MM.1S (cell line): ENCODE measurements around the gene IFI35.

ENCODE experiments used
- DNase-seq: peaks from one replicate; pipeline ENCODE4 v3.0.0-alpha.2; 2015
- H2AFZ ChIP-seq: fragments of 300-600 bp; sonication (generic); 2 replicates; pipeline ENCODE4 v1.6.0; 2016; ENCODE audit warnings: antibody characterized with exemption, low read length
- H3F3A ChIP-seq: fragments of 300-600 bp; sonication (generic); 2 replicates; pipeline ENCODE4 v1.6.1; 2016; ENCODE audit warnings: mild to moderate bottlenecking, antibody characterized with exemption, low read length, moderate library complexity, mixed read lengths; ENCODE audit not compliant: insufficient read depth
- H3K27ac ChIP-seq: fragments of 300-600 bp; sonication (generic); 2 replicates; pipeline ENCODE4 v1.5.1; 2016; ENCODE audit warnings: mild to moderate bottlenecking, low read length
- H3K27me3 ChIP-seq: fragments of 300-600 bp; sonication (generic); replicated peaks from 2 replicates; pipeline ENCODE4 v1.6.0; 2016; ENCODE audit warnings: low read length; ENCODE audit not compliant: insufficient read depth
- H3K36me3 ChIP-seq: fragments of 300-600 bp; sonication (generic); replicated peaks from 2 replicates; pipeline ENCODE4 v1.6.1; 2016; ENCODE audit warnings: mild to moderate bottlenecking, low read length, mixed read lengths; ENCODE audit not compliant: insufficient read depth
- H3K4me1 ChIP-seq: fragments of 300-600 bp; sonication (generic); 2 replicates; pipeline ENCODE4 v1.6.1; 2016; ENCODE audit warnings: low read length, mixed read lengths
- H3K4me2 ChIP-seq: fragments of 300-600 bp; sonication (generic); 2 replicates; pipeline ENCODE4 v1.6.0; 2016; ENCODE audit warnings: low read depth, low read length
- H3K4me3 ChIP-seq: fragments of 300-600 bp; sonication (generic); 2 replicates; pipeline ENCODE4 v1.5.1; 2016; ENCODE audit warnings: low read length, mixed read lengths
- H3K79me2 ChIP-seq: fragments of 300-600 bp; sonication (generic); 2 replicates; pipeline ENCODE4 v1.6.1; 2016; ENCODE audit warnings: mixed run types, low read length, mixed read lengths
- H3K9ac ChIP-seq: fragments of 300-600 bp; sonication (generic); 2 replicates; pipeline ENCODE4 v1.6.1; 2016; ENCODE audit warnings: low read length, mixed read lengths
- H3K9me2 ChIP-seq: fragments of 300-600 bp; sonication (generic); replicated peaks from 2 replicates; pipeline ENCODE4 v1.6.1; 2016; ENCODE audit warnings: mild to moderate bottlenecking, low read length, mixed read lengths; ENCODE audit not compliant: insufficient read depth
- H3K9me3 ChIP-seq: fragments of 300-600 bp; sonication (generic); replicated peaks from 2 replicates; pipeline ENCODE4 v1.6.1; 2016; ENCODE audit warnings: mild to moderate bottlenecking, low read length, mixed read lengths; ENCODE audit not compliant: insufficient read depth
- H4K20me1 ChIP-seq: fragments of 300-600 bp; sonication (generic); 2 replicates; pipeline ENCODE4 v1.6.1; 2016; ENCODE audit warnings: mild to moderate bottlenecking, low read length, moderate library complexity, mixed read lengths; ENCODE audit not compliant: insufficient read depth
- EZH2 ChIP-seq: fragments of 300-600 bp; sonication (generic); optimal IDR thresholded peaks from 2 replicates; pipeline ENCODE3; 2017; ENCODE audit warnings: low read depth, mild to moderate bottlenecking, antibody characterized with exemption, low read length, mixed read lengths
- EZH2phosphoT487 ChIP-seq: fragments of 300-600 bp; sonication (generic); IDR thresholded peaks from 2 replicates; pipeline ENCODE4 v1.6.1; 2018; ENCODE audit warnings: antibody characterized with exemption, low read length
- TF ChIP-seq, protein P1 (sequence below): fragments of 300-600 bp; sonication (generic); IDR thresholded peaks from 2 replicates; pipeline ENCODE4 v1.5.1; 2016; ENCODE audit warnings: antibody characterized with exemption, low read length, mixed read lengths

IFI35 gene

DNA sequence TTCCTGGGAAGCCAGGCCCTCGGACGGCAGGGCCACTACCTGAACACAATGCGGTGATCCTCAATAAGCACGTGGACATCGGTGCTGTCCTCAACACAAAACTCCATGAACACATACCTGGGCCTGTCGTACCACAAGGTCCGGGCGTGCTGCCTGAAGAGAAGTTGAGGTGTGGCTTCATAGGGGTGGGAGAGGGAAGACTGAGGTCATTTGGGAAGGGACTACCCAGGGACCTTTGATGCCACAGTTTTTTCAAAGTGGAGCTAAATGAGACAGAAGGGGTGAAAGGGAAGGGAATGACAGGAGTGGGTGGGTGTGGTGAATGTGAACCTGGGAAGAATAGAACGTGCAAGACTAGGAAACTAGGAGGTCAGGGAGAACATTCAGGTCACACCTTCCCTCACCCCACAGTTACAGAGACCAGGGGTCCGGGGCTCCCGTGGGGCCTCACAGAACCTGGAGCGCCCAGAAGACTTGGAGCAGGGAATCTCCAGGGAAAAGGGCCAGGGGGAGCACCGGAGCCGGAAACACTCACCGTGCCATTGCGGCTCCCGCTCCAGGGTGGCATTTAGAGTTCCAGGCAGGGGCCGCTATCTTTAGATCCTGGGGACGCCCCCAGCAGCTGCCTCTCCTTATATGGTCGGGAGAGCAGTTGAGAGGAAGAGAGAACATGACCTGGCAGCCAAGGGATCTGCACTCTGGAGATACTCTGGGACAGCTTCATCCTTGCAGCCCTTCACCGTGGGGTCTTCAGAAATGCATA is 26.9 kb upstream of the IFI35 start, which contains the start of gene PTGES3L:
Gene PTGES3L (minus strand): TSS at position 570 of the 763 bp plus-strand sequence. CDS start 27 bp downstream, at position 543.
- H3K27me3 ChIP-seq: no peaks in the 10 kb centered on the region
- peaks cover 13% of the 10 kb centered on the region for H3K4me1 ChIP-seq
- H3K79me2 ChIP-seq: peaks cover 33% of the 10 kb centered on the region
- H3K9ac ChIP-seq: peak within 1 kb of the TSS; percentile 85
- peak within 1 kb of the TSS; percentile 97 for H3K4me2 ChIP-seq
- no peaks in the 10 kb centered on the region for H4K20me1 ChIP-seq
- DNase-seq: peak; percentile 16
- H3K4me3 ChIP-seq: peak within 1 kb of the TSS; percentile 95
- no peaks in the 10 kb centered on the region for H3K36me3 ChIP-seq
- peaks cover 11% of the 10 kb centered on the region for H3F3A ChIP-seq
- no peaks in the 10 kb centered on the region for H3K9me2 ChIP-seq
- TF ChIP-seq EZH2phosphoT487 (no peak), EZH2 (no peak)
- TF ChIP-seq, protein P1, sequence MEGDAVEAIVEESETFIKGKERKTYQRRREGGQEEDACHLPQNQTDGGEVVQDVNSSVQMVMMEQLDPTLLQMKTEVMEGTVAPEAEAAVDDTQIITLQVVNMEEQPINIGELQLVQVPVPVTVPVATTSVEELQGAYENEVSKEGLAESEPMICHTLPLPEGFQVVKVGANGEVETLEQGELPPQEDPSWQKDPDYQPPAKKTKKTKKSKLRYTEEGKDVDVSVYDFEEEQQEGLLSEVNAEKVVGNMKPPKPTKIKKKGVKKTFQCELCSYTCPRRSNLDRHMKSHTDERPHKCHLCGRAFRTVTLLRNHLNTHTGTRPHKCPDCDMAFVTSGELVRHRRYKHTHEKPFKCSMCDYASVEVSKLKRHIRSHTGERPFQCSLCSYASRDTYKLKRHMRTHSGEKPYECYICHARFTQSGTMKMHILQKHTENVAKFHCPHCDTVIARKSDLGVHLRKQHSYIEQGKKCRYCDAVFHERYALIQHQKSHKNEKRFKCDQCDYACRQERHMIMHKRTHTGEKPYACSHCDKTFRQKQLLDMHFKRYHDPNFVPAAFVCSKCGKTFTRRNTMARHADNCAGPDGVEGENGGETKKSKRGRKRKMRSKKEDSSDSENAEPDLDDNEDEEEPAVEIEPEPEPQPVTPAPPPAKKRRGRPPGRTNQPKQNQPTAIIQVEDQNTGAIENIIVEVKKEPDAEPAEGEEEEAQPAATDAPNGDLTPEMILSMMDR: no peak
- no peaks in the 10 kb centered on the region for H3K9me3 ChIP-seq
- peak within 1 kb of the TSS; percentile 88 for H3K27ac ChIP-seq
- peak within 1 kb of the TSS; percentile 91 for H2AFZ ChIP-seq

DNA sequence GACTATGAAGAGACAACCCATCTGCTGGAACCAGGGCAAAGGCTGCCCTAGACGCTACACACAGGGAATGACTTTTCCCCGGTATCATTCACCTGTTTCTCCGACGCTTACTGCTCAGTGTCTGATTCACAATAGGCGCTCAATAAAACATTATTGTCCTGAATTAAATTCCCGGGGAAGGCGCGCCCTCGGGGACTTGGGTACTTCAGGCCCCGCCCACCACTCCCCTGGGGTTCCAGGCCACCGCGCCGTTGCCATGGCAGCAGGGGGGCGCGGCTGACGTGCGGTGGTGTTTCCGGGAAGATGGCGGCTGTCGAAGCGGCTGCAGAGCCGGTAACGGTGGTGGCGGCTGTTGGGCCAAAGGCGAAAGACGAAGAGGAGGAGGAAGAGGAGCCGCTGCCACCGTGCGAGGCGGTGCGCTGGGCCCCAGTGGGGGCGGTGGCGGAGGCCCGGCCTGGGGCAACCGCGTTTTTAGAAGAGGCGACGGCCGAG is 26.3 kb upstream of the IFI35 start, which contains the start of gene RUNDC1:
Gene RUNDC1 (plus strand): TSS at position 292 of the 492 bp plus-strand sequence. CDS start 12 bp downstream, at position 304.
- H2AFZ ChIP-seq: peak within 1 kb of the TSS; percentile 91
- peak within 1 kb of the TSS; percentile 85 for H3K9ac ChIP-seq
- TF ChIP-seq, protein P1: no peak
- TF ChIP-seq EZH2 (no peak), EZH2phosphoT487 (no peak)
- H3K27me3 ChIP-seq: no peaks in the 10 kb centered on the region
- peaks cover 37% of the 10 kb centered on the region for H3K79me2 ChIP-seq
- peak within 1 kb of the TSS; percentile 95 for H3K4me3 ChIP-seq
- H4K20me1 ChIP-seq: no peaks in the 10 kb centered on the region
- H3K36me3 ChIP-seq: no peaks in the 10 kb centered on the region
- no peaks in the 10 kb centered on the region for H3K9me2 ChIP-seq
- peak within 1 kb of the TSS; percentile 97 for H3K4me2 ChIP-seq
- DNase-seq: peak; percentile 93
- peaks cover 11% of the 10 kb centered on the region for H3F3A ChIP-seq
- peak within 1 kb of the TSS; percentile 88 for H3K27ac ChIP-seq
- H3K9me3 ChIP-seq: no peaks in the 10 kb centered on the region
- peaks cover 13% of the 10 kb centered on the region for H3K4me1 ChIP-seq

DNA sequence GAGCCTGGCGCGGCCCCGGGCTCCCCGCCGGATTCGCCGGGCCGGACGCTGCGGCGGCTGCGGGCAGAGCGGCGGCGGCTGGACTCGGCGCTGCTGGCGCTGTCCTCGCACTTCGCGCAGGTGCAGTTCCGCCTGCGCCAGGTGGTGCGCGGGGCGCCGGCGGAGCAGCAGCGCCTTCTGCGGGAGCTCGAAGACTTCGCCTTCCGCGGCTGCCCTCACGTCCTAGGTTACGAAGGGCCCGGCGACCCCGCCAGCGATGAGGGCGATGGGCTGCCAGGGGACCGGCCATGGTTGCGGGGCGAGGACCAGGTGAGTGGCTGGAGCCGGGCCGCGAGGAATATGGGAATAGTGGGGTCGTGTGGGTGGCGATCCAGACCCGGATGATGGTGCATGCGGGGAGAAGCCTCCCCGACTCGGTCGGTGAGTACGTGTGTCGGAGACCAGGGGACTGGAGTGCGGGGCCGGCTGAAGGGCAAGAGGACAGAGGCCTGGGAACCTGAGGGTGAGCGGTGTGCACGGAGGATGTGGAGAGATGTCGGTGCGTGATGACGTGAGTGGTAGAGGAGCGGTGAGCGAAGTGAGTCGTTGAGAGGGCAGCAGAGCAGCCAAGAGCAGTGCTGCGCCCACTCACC is 25.7 kb upstream of the IFI35 start:
- no peaks in the 10 kb centered on the region for H3K36me3 ChIP-seq
- peaks cover 13% of the 10 kb centered on the region for H3K4me1 ChIP-seq
- H3K4me2 ChIP-seq: peak overlapping the region; percentile 97
- TF ChIP-seq, protein P1: peak; percentile 30; the same call in 1 of the 2 replicates
- no peak for TF ChIP-seq EZH2phosphoT487
- H2AFZ ChIP-seq: peak overlapping the region; percentile 91
- peaks cover 43% of the 10 kb centered on the region for H3K79me2 ChIP-seq
- no peaks in the 10 kb centered on the region for H3K27me3 ChIP-seq
- H3F3A ChIP-seq: peaks cover 11% of the 10 kb centered on the region
- H3K9ac ChIP-seq: peak overlapping the region; percentile 85
- peak; percentile 79 for DNase-seq
- H4K20me1 ChIP-seq: no peaks in the 10 kb centered on the region
- H3K4me3 ChIP-seq: peak overlapping the region; percentile 95
- H3K9me3 ChIP-seq: no peaks in the 10 kb centered on the region
- peak overlapping the region; percentile 88 for H3K27ac ChIP-seq
- H3K9me2 ChIP-seq: no peaks in the 10 kb centered on the region
